SIG-M5 treated with dmso at 0.1 percent for 504 hours (cell line): Measurements from ENCODE around the gene STK10.

ENCODE experiments used
- DNase-seq: peaks from one replicate; lab custom pipeline; 2025; ENCODE audit not compliant: unreplicated experiment; lab: John Stamatoyannopoulos, UW

The STK10 gene

GRCh38 chr5:172063463-172064235, 124.4 kb downstream of the STK10 start:
- DNase-seq, result no peak

GRCh38 chr5:172059661-172060100, 128.3 kb downstream of the STK10 start:
- no peak for DNase-seq

GRCh38 chr5:172058088-172058487, 129.9 kb downstream of the STK10 start:
- no peak for DNase-seq

GRCh38 chr5:172055996-172056395, 132.0 kb downstream of the STK10 start:
- DNase-seq, result no peak

GRCh38 chr5:172055421-172055820, 132.6 kb downstream of the STK10 start:
- no peak for DNase-seq

- DNase-seq, result no peak
Measured at GRCh38 chr5:172054611-172055153, 133.3 kb downstream of the STK10 start.

GRCh38 chr5:172052450-172053236, 135.4 kb downstream of the STK10 start:
- no peak for DNase-seq

GRCh38 chr5:172051643-172052339, 136.2 kb downstream of the STK10 start:
- DNase-seq, result no peak

- no peak for DNase-seq
Measured at GRCh38 chr5:172050080-172050479, 137.9 kb downstream of the STK10 start.

- DNase-seq, result no peak
Measured at GRCh38 chr5:172049226-172049796, 138.7 kb downstream of the STK10 start.

GRCh38 chr5:172048539-172049101, 139.4 kb downstream of the STK10 start:
- DNase-seq, result no peak

GRCh38 chr5:172048170-172048422, 139.9 kb downstream of the STK10 start:
- no peak for DNase-seq

GRCh38 chr5:172046593-172046992, 141.4 kb downstream of the STK10 start:
- no peak for DNase-seq

- no peak for DNase-seq
Measured at GRCh38 chr5:172045315-172045632, 142.8 kb downstream of the STK10 start.

- DNase-seq, result peak; percentile 52
Measured at GRCh38 chr5:172044631-172045314, 143.3 kb downstream of the STK10 start.

- DNase-seq, result no peak
Measured at GRCh38 chr5:172043865-172044264, 144.2 kb downstream of the STK10 start.

- no peak for DNase-seq
Measured at GRCh38 chr5:172042183-172042582, 145.8 kb downstream of the STK10 start.

GRCh38 chr5:172038167-172038566, 149.9 kb downstream of the STK10 start:
- peak; percentile 13 for DNase-seq

GRCh38 chr5:172035049-172035448, 153.0 kb downstream of the STK10 start:
- no peak for DNase-seq

- DNase-seq, result no peak
Measured at GRCh38 chr5:172031894-172032461, 156.0 kb downstream of the STK10 start.
